Heart right ventricle (tissue), 16 donors: ENCODE results near the gene KDM1B. TPM values are rescaled to one million over a fixed set of nuclear protein-coding genes. Genes with fewer than 3 reads are reported as not detected.

Experiments
- ATAC-seq, 8 donors: fragments of 200-7000 bp; cut with Tn5 transposase; one replicate each; pipeline ENCODE4 v1.9.1; 2020; ENCODE audit warnings: mild to moderate bottlenecking in 8 of 8, moderate library complexity in 8 of 8, moderate number of reproducible peaks in 1 of 8
- DNase-seq, 2 donors: peaks; one replicate each; pipeline ENCODE4 v3.0.0-alpha.2; 2020
- H3K27ac ChIP-seq, 10 donors: fragments of 200-600 bp; sonication (generic) in 2 of 10; one replicate each; pipeline versions ENCODE4 v1.5.0 to v1.8.0; 2020 to 2022; ENCODE audit warnings: mild to moderate bottlenecking in 3 of 10
- H3K27me3 ChIP-seq, 7 donors: fragments of 200-600 bp; one replicate each; pipeline ENCODE4 v1.8.0; 2021 to 2022; ENCODE audit warnings: mild to moderate bottlenecking in 2 of 7
- H3K36me3 ChIP-seq, 9 donors: fragments of 200-600 bp; sonication (generic) in 1 of 9; one replicate each; pipeline versions ENCODE4 v1.5.0 to v1.8.0; 2020 to 2022; ENCODE audit warnings: mild to moderate bottlenecking in 2 of 9
- H3K4me1 ChIP-seq, 9 donors: fragments of 200-600 bp; sonication (generic) in 1 of 9; one replicate each; pipeline versions ENCODE4 v1.5.0 to v1.8.0; 2020 to 2022; ENCODE audit warnings: mild to moderate bottlenecking in 4 of 9
- H3K4me3 ChIP-seq, 10 donors: fragments of 200-600 bp; sonication (generic) in 2 of 10; one replicate each; pipeline versions ENCODE4 v1.5.0 to v1.8.0; 2020 to 2022; ENCODE audit warnings: mild to moderate bottlenecking in 7 of 10, moderate library complexity in 2 of 10
- H3K9me3 ChIP-seq, 11 donors: fragments of 200-600 bp in 10 of 11; sonication (generic) in 2 of 11; one replicate each; pipeline versions ENCODE4 v1.5.0 to v1.8.0; 2013 to 2022; ENCODE audit warnings: mild to moderate bottlenecking in 2 of 11, control low read depth in 1 of 11, moderate library complexity in 1 of 11
- CTCF ChIP-seq, 9 donors: fragments of 200-600 bp; sonication (generic) in 2 of 9; IDR thresholded peaks; one replicate each; pipeline versions ENCODE4 v1.5.0 to v1.8.0; 2021 to 2022; ENCODE audit warnings: antibody characterized with exemption in 9 of 9, mild to moderate bottlenecking in 5 of 9, moderate library complexity in 1 of 9
- WGBS, 2 donors: extraction: QIAGEN DNeasy Blood & Tissue Kit; methylation state at CpG; one replicate each; pipeline ENCODE4 v1.1.7; 2013; ENCODE audit warnings: inconsistent platforms in 1 of 2; 5-methylcytosine and 5-hydroxymethylcytosine counted together
- intact Hi-C, 10 donors: fragments of 100-400 bp; cut with DNase I; formaldehyde crosslinking; loops; one replicate each; pipeline versions ENCODE4 v1.11.1 to v1.14.2; 2022
- polyA plus RNA-seq, 2 donors: library from polyadenylated mRNA; stranded (reverse); fragments of 200-250 nt; gene quantifications; one replicate each; pipeline ENCODE4 v1.2.3, GENCODE V29; 2013
- total RNA-seq, 10 donors: library from RNA; stranded (reverse); fragmentation: NEBNext Ultra II Directional in 3 of 10; extraction: Animal tissue kit (Norgen Biotek cat#: 25700) in 3 of 10; gene quantifications; one replicate each; pipeline versions ENCODE4 v1.2.1 to v1.2.4, GENCODE V29; 2021 to 2023
- donor health status: Arrhythmogenic right ventricular cardiomyopathy.
- donor health status: ischemic (EF 13 %, LVEDD 7.1; RV severe dilation, severe dysfunction).
- donor health status: healthy with polysubstance abuse.
- donor health status: DM: no; HTN: yes; CAD: no.
- donor health status: DM: no; HTN: no; CAD: no.
- donor health status: ischemic (EF 25% LVEDD 6.9; RV normal size, moderate dysfunction).
- donor health status: ischemic (EF 25% LVEDD 5.7; RV mildly dilated, moderate dysfunction).
- donor health status: healthy.
- donor health status: DM: yes; HTN: yes; CAD: no.
- donor health status: Ischemic cardiomyopathy.
- donor health status: ischemic (EF 35%, LVEDD 5.7; RV mildly dilated, moderate dysfunction).
- donor health status: nonischemic (EF 11% LVEDD 7.7; RV severe dilation, severe dysfunction).
- donor health status: DM: yes; HTN: yes; CAD: no.
- donor health status: PGD.
- donor health status: ischemic (EF 29% LVEDD 5.4; RV normal size, mild dysfunction).
- donor health status: nonischemic (EF 23%, LVEDD 6.1; RV moderate dilation, normal function).

The KDM1B gene
- total and polyA plus RNA-seq, 12 donors = 2.3 to 22.5 (median 15.2) TPM

- Histone ChIP-seq H3K36me3 (peaks cover 0 to 85% (median 11%) of the 10 kb centered on the region in 9 donors), H3K27me3 (no peaks in the 10 kb centered on the region), H3K9me3 (no peaks in the 10 kb centered on the region), H3K4me1 (peaks cover 0 to 18% (median 4%) of the 10 kb centered on the region in 9 donors), H3K27ac (no peak overlapping the region), H3K4me3 (no peak overlapping the region)
- intact Hi-C loops = loop anchor here in 1 of 10 donors (5.0 kb wide), 1 partner anchor 50 kb away; the partner anchor contains the start of gene DEK
- DNase-seq (no peak), ATAC-seq (no peak)
- no peak for TF ChIP-seq CTCF (IDR thresholded peaks at IDR 0.05)
- 83 to 90% methylated on average over 4 of the region's 4 CpGs for WGBS, 2 donors
Observed at GRCh38 chr6:18212231-18212630, 57.0 kb downstream of the KDM1B start.

GRCh38 chr6:18213439-18213838, 58.2 kb downstream of the KDM1B start:
- peaks cover 0 to 85% (median 11%) of the 10 kb centered on the region in 9 donors for H3K36me3 ChIP-seq
- WGBS, 2 donors = 96 to 97% methylated on average over 9 of the region's 9 CpGs
- H3K9me3 ChIP-seq = no peaks in the 10 kb centered on the region
- no peaks in the 10 kb centered on the region for H3K27me3 ChIP-seq
- H3K27ac ChIP-seq = no peak overlapping the region
- H3K4me3 ChIP-seq = no peak overlapping the region
- TF ChIP-seq CTCF (IDR thresholded peaks at IDR 0.05) = no peak
- peaks cover 0 to 18% (median 4%) of the 10 kb centered on the region in 9 donors for H3K4me1 ChIP-seq
- ATAC-seq (no peak), DNase-seq (no peak)
- intact Hi-C loops = loop anchor here in 1 of 10 donors (5.0 kb wide), 1 partner anchor 49 kb away; the partner anchor contains the start of gene DEK

- Histone ChIP-seq H3K27me3 (no peaks in the 10 kb centered on the region), H3K9me3 (no peaks in the 10 kb centered on the region), H3K4me3 (no peak overlapping the region), H3K36me3 (peaks cover 0 to 88% (median 9%) of the 10 kb centered on the region in 9 donors), H3K27ac (no peak overlapping the region), H3K4me1 (peaks cover 0 to 18% (median 4%) of the 10 kb centered on the region in 9 donors)
- DNase-seq = no peak
- no peak for ATAC-seq
- no peak for TF ChIP-seq CTCF (IDR thresholded peaks at IDR 0.05)
- WGBS, 2 donors = 80 to 82% methylated on average over 4 of the region's 4 CpGs
- intact Hi-C loops = loop anchor here in 1 of 10 donors (5.0 kb wide), 1 partner anchor 48 kb away; the partner anchor contains the start of gene DEK
Observed at GRCh38 chr6:18214003-18214402, 58.8 kb downstream of the KDM1B start.

GRCh38 chr6:18215436-18215835, 60.2 kb downstream of the KDM1B start:
- no peaks in the 10 kb centered on the region for H3K27me3 ChIP-seq
- ATAC-seq (peak in 1 of 8 donors; percentile 18), DNase-seq (no peak)
- peaks cover 0 to 14% (median 6%) of the 10 kb centered on the region in 9 donors for H3K4me1 ChIP-seq
- H3K36me3 ChIP-seq = peaks cover 0 to 86% (median 6%) of the 10 kb centered on the region in 9 donors
- intact Hi-C loops = no loop called here
- peak overlapping the region in 1 of 10 donors; percentile 52 for H3K27ac ChIP-seq
- no peak for TF ChIP-seq CTCF (IDR thresholded peaks at IDR 0.05)
- no peak overlapping the region for H3K4me3 ChIP-seq
- no peaks in the 10 kb centered on the region for H3K9me3 ChIP-seq
- 67 to 77% methylated on average over 7 of the region's 7 CpGs for WGBS, 2 donors
